Measurements from ENCODE around the gene MRPS16.

The MRPS16 gene

GRCh38 chr10:73248259-73248724 is 4.2 kb downstream of the MRPS16 start:
- Mint-ChIP-seq H3K9me3 (no peaks in the 10 kb centered on the region), H3K27me3 (no peaks in the 10 kb centered on the region), H3K4me1 (peaks cover 74% of the 10 kb centered on the region), H3K4me3 (peak overlapping the region; percentile 94), H3K27ac (peak overlapping the region; percentile 95), H3K36me3 (peaks cover 32% of the 10 kb centered on the region)
- no peak for ATAC-seq

- Mint-ChIP-seq H3K27me3 (no peaks in the 10 kb centered on the region), H3K36me3 (peaks cover 38% of the 10 kb centered on the region), H3K4me1 (peaks cover 74% of the 10 kb centered on the region), H3K4me3 (peak overlapping the region; percentile 94), H3K27ac (peak overlapping the region; percentile 95), H3K9me3 (no peaks in the 10 kb centered on the region)
- no peak for ATAC-seq
Measured at GRCh38 chr10:73247509-73248258, 4.8 kb downstream of the MRPS16 start.

GRCh38 chr10:73246646-73247508 is 5.6 kb downstream of the MRPS16 start, which contains the start of gene DNAJC9:
DNAJC9 (minus strand) TSS chr10:73247255; CDS start chr10:73247189, 66 bp downstream.
- Mint-ChIP-seq H3K4me1 (peaks cover 70% of the 10 kb centered on the region), H3K9me3 (no peaks in the 10 kb centered on the region), H3K27ac (peak within 1 kb of the TSS; percentile 95), H3K36me3 (peaks cover 40% of the 10 kb centered on the region), H3K27me3 (no peaks in the 10 kb centered on the region), H3K4me3 (peak within 1 kb of the TSS; percentile 94)
- peak; percentile 95 for ATAC-seq

GRCh38 chr10:73246322-73246645 is 6.2 kb downstream of the MRPS16 start:
- Mint-ChIP-seq H3K27ac (peak overlapping the region; percentile 95), H3K9me3 (no peaks in the 10 kb centered on the region), H3K36me3 (peaks cover 38% of the 10 kb centered on the region), H3K4me3 (peak overlapping the region; percentile 94), H3K4me1 (peaks cover 64% of the 10 kb centered on the region), H3K27me3 (no peaks in the 10 kb centered on the region)
- no peak for ATAC-seq

GRCh38 chr10:73244866-73245477 is 7.5 kb downstream of the MRPS16 start:
- peak overlapping the region; percentile 76 for H3K27ac Mint-ChIP-seq

GRCh38 chr10:73239908-73240307 is 12.5 kb downstream of the MRPS16 start:
- no peak for ATAC-seq
- H3K4me1 Mint-ChIP-seq = peaks cover 7% of the 10 kb centered on the region
- H3K27me3 Mint-ChIP-seq = no peaks in the 10 kb centered on the region
- H3K27ac Mint-ChIP-seq = no peak overlapping the region
- H3K4me3 Mint-ChIP-seq = no peak overlapping the region
- H3K9me3 Mint-ChIP-seq = no peaks in the 10 kb centered on the region
- peaks cover 37% of the 10 kb centered on the region for H3K36me3 Mint-ChIP-seq

More at GRCh38 chr10:73244866-73245477, 7.5 kb downstream of the MRPS16 start:
- Mint-ChIP-seq H3K27me3 (no peaks in the 10 kb centered on the region), H3K4me3 (peak overlapping the region; percentile 56), H3K4me1 (peaks cover 51% of the 10 kb centered on the region), H3K36me3 (peaks cover 34% of the 10 kb centered on the region), H3K9me3 (no peaks in the 10 kb centered on the region)
- no peak for ATAC-seq

GRCh38 chr10:73238990-73239566 is 13.4 kb downstream of the MRPS16 start:
- Mint-ChIP-seq H3K4me3 (no peak overlapping the region), H3K27ac (no peak overlapping the region), H3K36me3 (peaks cover 37% of the 10 kb centered on the region), H3K9me3 (no peaks in the 10 kb centered on the region), H3K4me1 (no peaks in the 10 kb centered on the region), H3K27me3 (no peaks in the 10 kb centered on the region)
- ATAC-seq = no peak

- Mint-ChIP-seq H3K9me3 (no peaks in the 10 kb centered on the region), H3K36me3 (peaks cover 37% of the 10 kb centered on the region), H3K27me3 (no peaks in the 10 kb centered on the region), H3K4me3 (no peak overlapping the region), H3K27ac (no peak overlapping the region), H3K4me1 (no peaks in the 10 kb centered on the region)
- no peak for ATAC-seq
Measured at GRCh38 chr10:73234695-73235094, 17.7 kb downstream of the MRPS16 start.

GRCh38 chr10:73233883-73234282 is 18.6 kb downstream of the MRPS16 start:
- ATAC-seq = no peak
- H3K27ac Mint-ChIP-seq = no peak overlapping the region

GRCh38 chr10:73232887-73233286 is 19.6 kb downstream of the MRPS16 start:
- H3K27ac Mint-ChIP-seq = no peak overlapping the region

More at GRCh38 chr10:73233883-73234282, 18.6 kb downstream of the MRPS16 start:
- Mint-ChIP-seq H3K4me1 (no peaks in the 10 kb centered on the region), H3K27me3 (no peaks in the 10 kb centered on the region), H3K4me3 (no peak overlapping the region), H3K9me3 (no peaks in the 10 kb centered on the region), H3K36me3 (peaks cover 37% of the 10 kb centered on the region)

GRCh38 chr10:73229567-73229966 is 22.9 kb downstream of the MRPS16 start:
- Mint-ChIP-seq H3K27me3 (no peaks in the 10 kb centered on the region), H3K36me3 (peaks cover 29% of the 10 kb centered on the region), H3K9me3 (no peaks in the 10 kb centered on the region), H3K4me3 (no peak overlapping the region), H3K4me1 (no peaks in the 10 kb centered on the region), H3K27ac (no peak overlapping the region)
- no peak for ATAC-seq

More at GRCh38 chr10:73232887-73233286, 19.6 kb downstream of the MRPS16 start:
- Mint-ChIP-seq H3K27me3 (no peaks in the 10 kb centered on the region), H3K9me3 (no peaks in the 10 kb centered on the region), H3K36me3 (peaks cover 37% of the 10 kb centered on the region), H3K4me3 (no peak overlapping the region), H3K4me1 (no peaks in the 10 kb centered on the region)
- ATAC-seq = no peak

- no peak for ATAC-seq
- Mint-ChIP-seq H3K27ac (no peak overlapping the region), H3K9me3 (no peaks in the 10 kb centered on the region), H3K4me3 (no peak overlapping the region), H3K36me3 (peaks cover 19% of the 10 kb centered on the region), H3K4me1 (no peaks in the 10 kb centered on the region), H3K27me3 (no peaks in the 10 kb centered on the region)
Measured at GRCh38 chr10:73228247-73228646, 24.2 kb downstream of the MRPS16 start.

GRCh38 chr10:73226663-73227062 is 25.8 kb downstream of the MRPS16 start:
- Mint-ChIP-seq H3K4me3 (no peak overlapping the region), H3K9me3 (no peaks in the 10 kb centered on the region), H3K27ac (no peak overlapping the region), H3K36me3 (peaks cover 24% of the 10 kb centered on the region), H3K27me3 (no peaks in the 10 kb centered on the region), H3K4me1 (no peaks in the 10 kb centered on the region)
- no peak for ATAC-seq

GRCh38 chr10:73225518-73225917 is 26.9 kb downstream of the MRPS16 start:
- Mint-ChIP-seq H3K36me3 (peaks cover 18% of the 10 kb centered on the region), H3K4me3 (no peak overlapping the region), H3K4me1 (no peaks in the 10 kb centered on the region), H3K27me3 (no peaks in the 10 kb centered on the region), H3K9me3 (no peaks in the 10 kb centered on the region), H3K27ac (no peak overlapping the region)
- no peak for ATAC-seq

- peaks cover 35% of the 10 kb centered on the region for H3K36me3 Mint-ChIP-seq
- H3K27me3 Mint-ChIP-seq = no peaks in the 10 kb centered on the region
- no peak for ATAC-seq
- H3K4me3 Mint-ChIP-seq = no peak overlapping the region
- H3K27ac Mint-ChIP-seq = no peak overlapping the region
- peaks cover 2% of the 10 kb centered on the region for H3K9me3 Mint-ChIP-seq
- H3K4me1 Mint-ChIP-seq = no peaks in the 10 kb centered on the region
Measured at GRCh38 chr10:73220989-73221388, 31.5 kb downstream of the MRPS16 start.
